C1 segment of cervical spinal cord (tissue), 14 donors: ENCODE results near the gene RAET1E.

Source experiments
- DNase-seq, 14 donors: peaks; one replicate each; lab custom pipeline; 2025; lab: John Stamatoyannopoulos, UW

The RAET1E gene

DNA sequence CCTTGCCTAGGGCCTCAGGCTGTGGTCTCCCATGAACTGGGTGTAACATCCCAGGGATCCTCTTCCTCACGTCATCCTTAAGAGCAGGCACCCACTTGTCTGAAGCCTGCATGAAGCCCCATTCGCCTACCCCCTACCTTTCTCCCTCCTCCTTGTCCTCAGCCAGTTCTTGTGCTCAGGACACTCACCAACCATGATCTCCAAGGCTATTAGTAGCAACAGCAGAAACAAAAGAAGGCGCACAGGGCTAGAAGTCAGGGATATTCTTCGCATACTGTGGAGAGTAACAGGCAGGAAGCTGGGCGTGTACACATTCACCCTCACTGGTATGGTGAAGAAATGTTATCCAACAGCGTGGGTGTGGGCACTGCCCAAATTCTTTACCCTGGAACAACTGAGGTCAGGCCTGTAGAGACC, 7.3 kb downstream of the RAET1E start:
- no peak for DNase-seq

DNA sequence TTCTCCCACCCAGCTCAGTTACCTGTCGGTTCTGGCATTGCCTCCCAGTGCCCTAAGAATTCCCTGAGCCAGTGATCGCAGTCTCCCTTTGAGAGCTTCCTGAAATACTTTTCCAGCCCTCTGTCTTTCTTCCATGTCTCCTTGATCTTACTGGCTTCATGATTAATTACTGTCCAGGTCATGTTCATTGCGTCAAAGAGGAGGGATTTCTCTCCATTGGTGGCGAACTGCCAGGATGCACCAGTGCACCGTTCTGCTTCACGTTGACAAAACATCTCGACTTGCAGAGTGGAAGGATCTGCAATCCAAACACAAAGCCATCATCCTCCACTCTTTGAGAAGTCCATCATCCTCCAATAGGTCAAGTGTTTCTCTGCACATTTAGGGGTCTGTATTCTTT, 8.6 kb downstream of the RAET1E start:
- DNase-seq: no peak

DNA sequence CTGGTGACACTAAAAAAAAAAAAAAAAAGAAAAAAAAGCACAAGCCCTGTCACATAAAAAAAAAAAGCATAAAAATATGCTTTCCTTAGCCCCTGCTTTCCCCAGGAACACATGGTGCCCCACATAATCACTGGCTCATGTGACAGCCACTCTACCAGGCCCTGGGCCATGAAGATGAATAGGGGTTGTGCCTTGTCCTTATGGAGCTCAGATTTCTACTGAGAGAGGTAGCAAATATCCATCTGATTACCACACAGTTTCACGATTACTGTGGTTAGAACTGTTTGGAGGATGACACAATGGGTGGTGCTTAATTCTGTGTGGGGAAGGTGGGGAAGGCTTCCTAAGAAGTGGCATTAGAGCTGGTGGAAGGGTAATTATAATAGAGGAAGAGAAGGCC, 9.3 kb downstream of the RAET1E start:
- DNase-seq: no peak

DNA sequence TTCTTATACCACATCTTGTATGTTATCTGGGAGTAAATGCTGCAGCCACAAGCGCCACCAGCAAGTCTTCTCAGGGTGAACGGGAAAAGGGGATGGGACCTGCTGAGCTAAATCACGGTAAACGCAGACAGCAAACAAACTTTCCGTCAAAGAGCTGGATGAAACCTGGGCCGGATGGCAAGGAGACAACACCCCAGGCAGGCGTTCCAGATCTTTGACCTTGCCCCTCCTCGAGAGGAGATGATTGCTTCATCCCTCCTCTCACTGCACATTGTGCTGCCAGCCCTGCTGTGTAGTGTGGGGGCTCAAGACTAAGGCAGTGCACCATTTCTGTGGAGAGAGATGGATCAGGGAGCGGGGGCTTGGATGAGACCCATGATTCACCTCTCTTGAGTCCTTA, 9.8 kb downstream of the RAET1E start:
- no peak for DNase-seq

DNA sequence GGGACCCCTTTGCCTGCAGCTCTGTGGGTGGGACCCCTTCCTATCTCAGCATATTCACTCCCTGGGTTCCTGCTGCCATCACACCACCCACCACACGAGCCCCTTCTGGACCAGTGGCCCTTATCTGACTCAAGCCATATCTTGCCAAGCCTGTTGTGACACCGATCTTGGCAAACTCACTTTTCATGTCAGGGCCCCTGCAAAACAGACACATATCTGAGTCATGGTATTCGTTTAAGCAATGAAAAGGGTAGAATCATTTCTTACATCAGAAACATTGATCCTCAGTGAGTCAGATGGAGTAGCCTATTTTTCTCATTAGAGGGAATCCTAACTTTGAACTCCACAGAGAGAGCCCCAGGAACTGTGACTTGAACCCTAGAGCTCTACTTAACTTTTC, 10.6 kb downstream of the RAET1E start:
- DNase-seq: no peak

DNA sequence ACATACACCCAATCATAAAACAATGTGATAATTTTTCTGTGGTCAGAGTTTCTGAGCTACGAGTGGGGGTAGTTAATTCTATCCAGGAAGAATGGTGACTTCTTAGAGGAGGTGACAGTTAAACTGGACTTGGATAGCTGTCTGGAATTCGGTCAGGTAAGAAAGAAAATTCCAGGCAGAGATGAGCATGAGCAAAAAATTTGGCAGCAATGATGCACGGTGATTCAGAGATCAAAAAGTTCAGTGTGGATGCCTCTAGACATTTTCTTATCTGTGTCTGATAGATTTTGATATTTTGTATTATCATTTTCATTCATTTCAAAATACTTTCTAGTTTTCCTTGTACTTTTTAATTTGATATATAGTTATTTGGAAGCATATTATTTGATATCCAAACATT, 12.0 kb downstream of the RAET1E start:
- DNase-seq: no peak

DNA sequence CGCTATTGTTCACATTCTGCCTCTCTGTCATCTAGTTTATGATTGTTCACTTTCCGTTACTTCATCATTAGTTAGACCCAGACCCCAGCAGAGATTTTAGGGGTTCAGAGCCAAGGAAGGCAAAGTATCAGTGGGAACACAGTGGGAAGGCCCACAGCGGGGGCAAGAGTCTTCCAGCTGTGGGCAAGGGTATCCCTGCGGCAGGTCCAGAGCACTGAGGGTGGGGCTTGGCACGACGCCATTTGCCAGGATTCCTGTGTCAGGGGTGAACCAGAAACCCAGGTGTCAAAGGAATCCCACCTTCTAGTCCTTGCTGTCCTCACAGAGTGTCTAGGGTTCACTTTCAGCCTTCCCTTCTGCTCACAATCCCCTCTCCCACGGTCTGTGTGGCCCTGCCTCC, 13.3 kb downstream of the RAET1E start:
- no peak for DNase-seq

DNA sequence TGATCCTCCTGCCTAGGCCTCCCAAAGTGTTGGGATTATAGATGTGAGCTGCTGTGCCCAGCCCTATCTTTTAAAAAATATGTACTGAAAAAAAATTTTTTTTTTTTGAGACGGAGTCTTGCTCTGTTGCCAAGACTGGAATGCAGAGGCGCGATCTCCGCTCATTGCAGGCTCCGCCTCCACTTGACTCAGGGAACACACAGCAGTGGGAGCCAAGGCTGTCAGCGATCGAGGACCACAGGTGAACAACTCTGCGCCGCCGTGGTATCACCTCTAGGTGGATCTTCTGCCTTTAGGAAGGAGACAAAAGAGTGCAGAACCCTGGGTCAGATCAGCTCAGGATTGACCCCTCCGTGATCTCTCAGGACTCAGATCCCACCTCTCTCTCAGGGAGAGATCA, 13.7 kb downstream of the RAET1E start:
- DNase-seq: no peak

DNA sequence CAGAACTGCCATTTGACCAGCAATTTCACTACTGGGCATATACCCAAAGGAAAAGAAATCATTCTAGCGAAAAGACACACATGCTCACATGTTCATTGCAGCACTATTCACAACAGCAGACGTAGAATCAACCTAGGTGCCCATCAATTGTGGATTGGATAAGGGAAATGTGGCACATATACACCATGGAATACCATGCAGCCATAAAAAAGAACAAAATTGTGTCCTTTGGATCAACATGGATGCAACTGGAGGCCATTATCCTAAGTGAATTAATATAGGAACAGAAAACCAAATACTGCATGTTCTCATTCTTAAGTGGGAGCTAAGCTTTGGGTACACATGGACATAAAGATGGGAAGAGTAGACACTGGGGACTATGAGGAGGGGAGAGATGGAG, 16.1 kb downstream of the RAET1E start:
- no peak for DNase-seq

DNA sequence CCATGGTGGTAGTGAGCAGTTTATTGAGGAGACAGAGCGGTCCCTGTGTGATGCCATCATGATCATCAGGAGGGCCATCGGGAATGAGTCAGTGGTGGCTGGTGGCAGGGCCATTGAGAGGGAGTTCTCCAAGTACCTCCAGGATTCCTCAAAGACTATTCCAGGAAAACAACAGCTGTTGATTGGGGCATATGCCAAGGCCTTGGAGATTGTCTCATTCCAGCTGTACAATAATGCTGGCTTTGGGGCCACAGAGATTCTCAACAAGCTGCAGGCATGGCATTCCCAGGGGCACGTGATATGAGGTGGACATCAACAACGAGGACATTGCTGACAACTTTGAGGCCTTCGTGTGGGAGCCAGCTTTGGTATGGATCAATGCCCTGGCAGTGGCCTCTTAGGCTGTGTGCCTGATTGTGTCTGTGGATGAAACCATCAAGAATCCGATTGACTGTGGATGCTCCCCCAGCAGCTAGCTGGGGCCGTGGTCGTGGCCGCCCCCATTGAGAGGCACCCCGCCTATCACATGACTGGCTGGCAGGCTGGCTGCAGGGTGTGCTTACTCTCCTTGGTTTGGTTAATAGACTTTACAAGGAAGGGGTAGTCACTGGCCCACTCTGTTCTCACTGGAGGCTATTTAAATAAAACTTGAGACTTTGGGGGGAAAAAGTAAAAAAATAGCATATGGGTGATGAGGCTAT, 16.7 kb downstream of the RAET1E start:
- DNase-seq: no peak

DNA sequence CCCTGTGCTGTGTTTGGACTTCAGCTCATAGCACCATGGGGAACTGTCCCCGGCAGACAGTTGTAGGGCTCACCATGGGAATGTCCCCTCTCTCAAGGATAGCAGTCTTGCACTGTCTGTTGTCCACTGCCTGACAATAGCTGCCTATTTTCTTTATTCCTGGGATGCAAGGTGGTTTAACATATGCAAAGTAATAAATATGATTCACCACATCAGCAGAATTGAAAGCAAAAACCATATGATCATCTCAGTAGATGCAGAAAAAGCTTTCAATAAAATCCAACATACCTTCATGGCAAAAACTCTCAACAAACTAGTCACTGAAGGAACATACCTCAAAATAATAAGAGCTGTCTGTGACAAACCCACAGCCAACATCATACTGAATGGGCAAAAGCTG, 20.3 kb downstream of the RAET1E start:
- DNase-seq: no peak

DNA sequence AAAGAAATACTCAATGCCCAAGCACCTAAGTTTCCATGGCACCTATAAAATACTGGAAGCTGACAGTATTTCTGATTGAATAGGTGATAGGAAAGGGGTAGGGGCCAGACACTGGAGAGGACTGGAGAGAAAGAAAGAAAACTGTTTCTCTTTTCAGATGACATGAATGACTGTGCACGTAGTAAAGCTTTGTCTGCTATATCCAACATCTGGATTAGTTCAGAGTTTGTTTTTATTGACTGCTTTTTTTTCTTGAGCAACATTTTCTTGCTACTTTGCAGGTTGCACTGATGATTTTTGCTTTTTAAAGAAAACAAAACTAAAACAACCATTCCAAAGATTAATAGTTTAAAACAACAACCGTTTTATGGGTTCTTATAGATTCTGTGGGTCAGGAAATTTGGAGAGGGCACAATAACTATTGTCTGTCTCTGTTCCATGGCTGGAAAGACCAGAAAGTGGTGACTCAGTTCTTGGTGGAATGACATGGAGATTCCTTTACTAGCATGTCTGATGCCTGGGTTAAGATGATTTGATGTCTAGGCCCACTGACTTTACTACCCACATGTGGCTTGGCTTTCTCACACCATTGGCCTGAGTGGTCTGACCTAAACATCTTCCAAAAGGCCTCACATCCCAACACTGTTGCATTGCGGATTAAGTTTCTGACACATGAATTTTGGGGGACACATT, 21.5 kb downstream of the RAET1E start:
- DNase-seq: no peak

DNA sequence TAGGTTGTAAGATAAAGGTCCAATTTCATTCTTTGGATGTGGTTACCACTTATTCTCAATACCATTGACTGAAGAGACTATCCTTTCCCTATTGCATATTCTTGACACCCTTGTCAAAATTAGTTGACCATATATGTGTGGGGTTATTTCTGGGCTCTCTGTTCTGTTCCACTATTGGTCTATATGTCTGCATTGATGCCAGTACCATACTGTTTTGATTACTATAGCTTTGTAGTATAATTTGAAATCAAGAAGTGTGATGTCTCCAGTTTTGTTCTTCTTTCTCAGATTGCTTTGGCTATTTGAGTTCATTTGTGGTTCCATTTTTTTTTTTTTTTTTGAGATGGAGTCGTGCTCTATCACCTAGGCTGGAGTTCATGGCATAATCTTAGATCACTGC, 25.7 kb downstream of the RAET1E start:
- DNase-seq: no peak

DNA sequence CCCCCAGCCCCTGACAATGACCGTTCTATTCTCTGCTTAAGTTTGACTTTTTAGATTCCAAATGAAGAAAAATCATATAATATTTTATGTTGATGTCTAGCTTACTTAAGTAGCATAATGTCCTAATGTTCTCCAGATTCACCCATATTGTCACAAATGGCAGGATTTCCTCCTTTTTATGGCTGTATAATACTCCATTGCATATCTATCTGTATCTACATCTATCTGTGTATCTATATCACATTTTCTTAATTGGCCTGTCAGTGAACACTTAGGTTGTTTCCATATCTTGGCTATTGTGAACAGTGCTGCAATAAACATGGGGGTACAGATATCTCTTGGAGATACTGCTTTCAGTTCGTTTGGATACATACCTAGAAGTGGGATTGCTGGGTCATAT, 26.7 kb downstream of the RAET1E start:
- no peak for DNase-seq

DNA sequence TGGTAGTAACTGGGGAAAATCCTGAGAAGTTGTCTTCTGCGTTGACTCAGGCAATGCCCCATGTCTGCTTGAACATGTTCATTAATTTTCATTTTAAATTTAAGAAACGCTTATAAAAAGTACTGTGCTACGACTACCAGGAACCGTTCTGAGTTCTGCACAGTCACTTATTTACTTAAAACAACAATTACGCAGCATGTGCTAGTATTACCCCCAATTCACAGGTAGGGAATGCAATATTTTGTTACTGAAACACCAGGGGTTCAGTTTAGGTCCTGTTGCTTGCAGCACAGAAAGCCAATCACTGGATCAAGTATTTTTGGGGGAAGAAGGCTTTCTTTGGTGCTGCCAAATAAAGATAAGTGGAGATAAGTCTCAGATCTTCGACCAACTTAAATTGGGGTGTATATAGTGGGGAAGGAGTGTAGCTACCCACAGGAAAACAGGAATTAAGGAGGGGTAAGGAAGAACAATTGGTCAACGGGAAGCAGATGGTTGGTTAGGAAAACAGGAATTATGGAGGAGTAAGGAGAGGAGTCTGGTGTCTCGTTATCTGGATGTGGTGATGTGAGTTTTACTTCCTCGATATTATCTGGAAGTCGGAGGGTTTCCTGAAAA, 28.5 kb downstream of the RAET1E start:
- no peak for DNase-seq

DNA sequence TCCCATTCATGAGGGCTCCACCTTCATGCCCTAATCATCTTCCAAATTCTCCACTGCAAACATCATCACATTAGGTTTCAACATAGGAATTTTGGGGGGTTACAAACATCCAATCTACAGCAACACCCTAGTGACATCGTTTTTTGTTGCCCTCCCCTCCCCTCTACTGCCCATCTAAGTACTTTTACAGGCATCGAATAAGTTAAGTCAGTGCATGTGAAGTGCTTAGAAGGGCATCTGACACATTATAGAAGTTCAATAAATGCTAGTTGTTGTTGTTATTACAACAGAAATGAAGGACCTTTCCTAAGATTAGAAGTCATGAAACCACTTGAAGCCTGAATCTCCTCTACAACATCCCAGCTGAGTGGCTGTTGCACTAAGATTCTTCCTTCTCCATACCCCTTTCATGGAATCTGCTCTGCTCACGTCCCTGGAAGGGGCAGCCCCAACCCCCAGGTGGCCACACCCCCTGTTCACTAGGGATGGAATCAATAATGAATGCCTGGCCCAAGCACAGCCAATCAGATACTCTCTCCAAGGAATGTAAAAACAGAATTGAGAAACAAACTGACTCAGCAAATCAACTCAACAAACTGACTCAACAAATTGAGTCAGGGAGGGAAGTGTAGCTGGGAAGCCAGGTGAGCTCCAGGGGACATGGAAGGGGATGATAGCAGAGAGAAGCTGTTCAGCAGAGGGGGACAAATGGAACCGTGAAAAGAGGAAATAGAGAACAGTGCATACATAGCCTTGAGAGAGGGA, 29.9 kb downstream of the RAET1E start:
- no peak for DNase-seq

DNA sequence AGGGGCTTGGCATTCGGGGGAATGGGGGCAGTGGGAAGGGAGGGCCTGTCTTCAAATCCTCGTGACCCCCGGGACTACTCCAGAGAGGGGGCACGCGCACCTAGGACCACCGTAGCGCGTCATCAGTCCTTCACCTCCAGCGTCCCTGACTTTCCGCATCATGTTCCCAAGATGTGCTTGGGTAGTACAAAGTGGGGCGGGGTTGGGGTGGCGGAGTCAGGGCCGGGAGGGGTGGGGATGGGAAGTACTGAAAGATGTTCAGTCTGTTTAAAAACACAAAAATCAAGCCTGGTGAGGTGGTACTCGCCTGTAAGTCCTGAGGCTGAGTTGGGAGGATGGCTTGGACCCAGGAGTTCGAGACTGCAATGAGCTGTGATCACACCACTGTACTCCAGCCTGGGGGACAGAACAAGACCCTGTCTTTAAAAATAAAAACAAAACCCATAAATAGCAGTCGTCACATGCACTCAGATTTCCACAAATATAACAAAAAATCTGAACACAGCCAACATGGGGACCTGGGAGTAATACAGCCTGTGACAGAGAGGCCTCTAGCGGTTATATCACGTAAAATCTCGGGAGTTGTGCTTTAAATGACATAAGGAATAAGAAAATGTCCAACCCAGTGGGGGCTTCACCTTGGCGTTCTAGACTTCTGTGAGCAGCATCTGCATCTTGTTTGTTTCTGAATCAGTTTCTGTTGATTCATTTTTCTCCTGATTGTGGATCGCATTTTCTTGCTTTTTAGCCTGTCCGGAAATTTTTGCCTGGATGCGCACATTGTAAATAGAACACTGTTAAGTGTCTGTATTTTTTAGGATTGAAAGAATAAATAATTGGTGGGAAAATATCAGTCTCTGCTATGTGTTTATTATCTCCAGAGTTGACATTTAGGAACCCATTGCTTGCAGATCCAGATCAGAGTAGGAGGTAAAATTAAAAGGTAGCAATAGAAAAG, 33.1 kb downstream of the RAET1E start:
- peak in 11 of 14 donors; percentile 31 to 75 (median 50) for DNase-seq

DNA sequence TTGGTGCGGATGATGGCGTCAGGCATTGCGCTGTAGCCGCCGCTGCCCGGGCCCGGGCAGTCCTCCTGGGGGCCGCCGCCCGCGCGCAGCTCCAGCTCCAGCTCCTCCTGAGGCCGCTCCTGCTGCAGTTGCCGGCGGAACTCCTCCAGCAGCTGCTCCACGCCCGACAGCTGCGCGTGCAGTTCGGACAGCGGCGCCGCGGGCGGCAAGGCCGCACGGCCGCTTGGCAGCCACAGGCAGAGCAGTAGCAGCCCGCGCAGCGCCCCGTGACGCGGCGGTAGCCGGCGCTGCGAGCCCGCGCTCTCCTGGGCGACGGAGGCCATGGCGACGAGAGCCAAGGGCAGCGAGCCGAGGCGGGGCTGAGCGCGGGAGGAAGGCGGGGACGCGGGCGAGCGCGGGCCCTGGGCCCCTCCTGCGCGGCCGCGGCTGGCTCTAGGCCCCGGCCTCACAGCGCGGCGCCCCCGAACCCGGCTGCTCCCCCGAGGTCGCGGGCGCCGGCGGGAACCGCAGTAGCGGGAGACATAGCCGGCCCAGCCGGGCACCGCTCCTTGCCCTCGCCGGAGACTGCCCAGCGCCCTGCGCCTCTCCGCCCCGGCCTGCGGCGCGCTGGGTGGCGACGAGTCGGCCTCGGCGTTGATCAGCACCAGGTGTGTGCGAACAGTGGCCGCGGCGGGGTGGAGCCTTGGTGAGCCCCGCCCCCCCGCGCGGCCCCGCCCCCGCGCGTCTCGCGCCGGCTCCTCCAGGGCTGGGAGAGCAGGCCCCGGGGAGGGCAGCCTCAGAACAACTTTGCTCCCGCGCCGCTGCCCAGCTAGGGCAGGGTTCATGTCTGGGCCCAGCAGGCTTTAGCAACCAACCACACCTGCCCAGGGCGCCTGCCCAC, 34.0 kb downstream of the RAET1E start, which contains the start of gene LRP11:
LRP11 (minus strand) TSS at position 662 of the 880 bp plus-strand sequence; CDS start at position 323, 339 bp downstream.
- peak in 13 of 14 donors; percentile 45 to 91 (median 75) for DNase-seq

DNA sequence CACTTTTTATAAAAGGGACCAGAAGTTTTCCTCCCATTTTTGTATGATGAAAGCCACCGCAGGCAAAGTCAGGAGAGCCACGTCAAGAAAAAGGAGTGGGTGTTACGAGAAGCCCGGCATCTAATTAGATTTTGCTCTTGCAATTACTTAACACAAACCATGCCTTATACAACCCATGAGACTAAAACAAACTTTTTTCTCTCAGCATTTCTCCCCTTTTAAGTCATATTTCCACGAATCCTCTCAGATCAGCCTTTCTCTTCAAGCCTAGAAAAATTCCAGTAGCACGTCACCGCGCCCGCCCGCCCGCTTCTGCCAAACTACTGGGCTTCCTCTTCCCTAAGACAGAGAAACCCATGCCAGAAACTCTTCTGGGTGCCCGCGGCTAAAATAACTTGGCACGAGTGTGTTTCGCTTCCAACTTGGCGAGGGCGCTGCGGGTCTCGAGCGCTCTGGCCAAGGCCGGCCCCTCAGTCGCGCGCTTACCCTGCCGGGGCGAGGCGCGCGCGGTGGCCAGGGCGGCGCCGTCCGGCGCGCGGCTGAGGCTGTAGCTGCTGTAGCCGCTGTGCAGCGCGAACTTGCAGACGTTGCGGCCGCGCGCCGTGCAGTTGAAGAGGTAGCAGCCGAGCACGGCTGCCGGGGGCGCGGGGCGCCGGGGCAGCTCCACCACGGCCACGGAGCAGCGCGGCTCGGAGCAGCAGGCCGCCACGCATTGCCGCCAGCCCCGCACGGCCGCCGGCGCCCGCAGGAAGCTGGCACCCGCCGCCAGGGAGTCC, 34.8 kb downstream of the RAET1E start:
- DNase-seq: peak in 13 of 14 donors; percentile 29 to 84 (median 61)
